Hepatocyte (in vitro differentiated cells): ENCODE results near the gene SYVN1. TPM values are rescaled to one million over a fixed set of nuclear protein-coding genes. Genes with fewer than 3 reads are reported as not detected.

Experiments
- DNase-seq: peaks from one replicate; pipeline ENCODE4 v3.0.0-alpha.2; 2016; ENCODE audit warnings: low spot score
- H2AFZ ChIP-seq: fragments of 200-600 bp; sonication (generic); 2 replicates; pipeline ENCODE4 v1.6.0; 2016; ENCODE audit warnings: antibody characterized with exemption, mild to moderate bottlenecking
- H3K27ac ChIP-seq: fragments of 200-600 bp; sonication (generic); 2 replicates; pipeline ENCODE4 v1.5.1; 2016; ENCODE audit warnings: mild to moderate bottlenecking
- H3K27me3 ChIP-seq: fragments of 200-600 bp; sonication (generic); 2 replicates; pipeline ENCODE4 v1.6.1; 2016
- H3K36me3 ChIP-seq: fragments of 200-600 bp; sonication (generic); replicated peaks from 2 replicates; pipeline ENCODE4 v1.5.1; 2016; ENCODE audit warnings: low read depth; ENCODE audit not compliant: insufficient read depth
- H3K4me1 ChIP-seq: fragments of 200-600 bp; sonication (generic); 2 replicates; pipeline ENCODE4 v1.5.1; 2016; ENCODE audit warnings: mild to moderate bottlenecking, moderate library complexity; ENCODE audit not compliant: insufficient read depth
- H3K4me2 ChIP-seq: fragments of 200-600 bp; sonication (generic); 2 replicates; pipeline ENCODE4 v1.6.0; 2016
- H3K4me3 ChIP-seq: fragments of 200-600 bp; sonication (generic); 2 replicates; pipeline ENCODE4 v1.5.1; 2016; ENCODE audit warnings: mild to moderate bottlenecking
- H3K79me2 ChIP-seq: fragments of 200-600 bp; sonication (generic); 2 replicates; pipeline ENCODE4 v1.6.0; 2017; ENCODE audit warnings: mild to moderate bottlenecking
- H3K9me2 ChIP-seq: fragments of 200-600 bp; sonication (generic); replicated peaks from 2 replicates; pipeline ENCODE4 v1.6.0; 2017; ENCODE audit warnings: mild to moderate bottlenecking; ENCODE audit not compliant: insufficient read depth
- H3K9me3 ChIP-seq: fragments of 200-600 bp; sonication (generic); 2 replicates; pipeline ENCODE4 v1.5.1; 2016; ENCODE audit warnings: low read depth, mild to moderate bottlenecking
- H4K20me1 ChIP-seq: fragments of 200-600 bp; sonication (generic); 2 replicates; pipeline ENCODE4 v1.6.0; 2016; ENCODE audit warnings: mild to moderate bottlenecking; ENCODE audit not compliant: insufficient read depth, poor library complexity, severe bottlenecking
- EZH2 ChIP-seq: fragments of 200-600 bp; sonication (generic); IDR thresholded peaks from 2 replicates; pipeline ENCODE4 v1.6.1; 2016; ENCODE audit warnings: antibody characterized with exemption, mild to moderate bottlenecking, borderline replicate concordance
- EZH2phosphoT487 ChIP-seq: fragments of 200-600 bp; sonication (generic); IDR thresholded peaks from one replicate; pipeline ENCODE4 v1.6.1; 2018; ENCODE audit warnings: antibody characterized with exemption, mild to moderate bottlenecking, low read depth, moderate library complexity; ENCODE audit not compliant: unreplicated experiment, severe bottlenecking
- WGBS: methylation state at CpG from one replicate; pipeline ENCODE4 v1.1.6; 2016; ENCODE audit warnings: low lambda C conversion rate; ENCODE audit errors: missing lambda C conversion rate; 5-methylcytosine and 5-hydroxymethylcytosine counted together
- polyA plus RNA-seq: library from polyadenylated mRNA; unstranded; fragments of >200 nt; fragmentation: Nextera tagmentation; extraction: Ambion mirVana; gene quantifications from 2 replicates; pipeline ENCODE4 v1.2.1, GENCODE V29; 2016
- total RNA-seq: library from RNA; depleted of rRNA; stranded (reverse); fragments of >200 nt; gene quantifications from 2 replicates; pipeline ENCODE4 v1.2.3, GENCODE V29; 2014
- TF ChIP-seq, protein P1 (sequence below): fragments of 200-600 bp; sonication (generic); IDR thresholded peaks from 2 replicates; pipeline ENCODE4 v1.5.1; 2016; ENCODE audit warnings: antibody characterized with exemption, mild to moderate bottlenecking; ENCODE audit not compliant: poor library complexity

Gene SYVN1
- total and polyA plus RNA-seq, 2 experiments from 2014 or later = 27.7 to 31.8 TPM

- no peak for DNase-seq
- no peak overlapping the region for H3K4me2 ChIP-seq
- 100% methylated on average over 3 of the region's 3 CpGs for WGBS
- no peaks in the 10 kb centered on the region for H3K9me2 ChIP-seq
- TF ChIP-seq EZH2phosphoT487 (no peak), EZH2 (no peak)
- TF ChIP-seq, protein P1, sequence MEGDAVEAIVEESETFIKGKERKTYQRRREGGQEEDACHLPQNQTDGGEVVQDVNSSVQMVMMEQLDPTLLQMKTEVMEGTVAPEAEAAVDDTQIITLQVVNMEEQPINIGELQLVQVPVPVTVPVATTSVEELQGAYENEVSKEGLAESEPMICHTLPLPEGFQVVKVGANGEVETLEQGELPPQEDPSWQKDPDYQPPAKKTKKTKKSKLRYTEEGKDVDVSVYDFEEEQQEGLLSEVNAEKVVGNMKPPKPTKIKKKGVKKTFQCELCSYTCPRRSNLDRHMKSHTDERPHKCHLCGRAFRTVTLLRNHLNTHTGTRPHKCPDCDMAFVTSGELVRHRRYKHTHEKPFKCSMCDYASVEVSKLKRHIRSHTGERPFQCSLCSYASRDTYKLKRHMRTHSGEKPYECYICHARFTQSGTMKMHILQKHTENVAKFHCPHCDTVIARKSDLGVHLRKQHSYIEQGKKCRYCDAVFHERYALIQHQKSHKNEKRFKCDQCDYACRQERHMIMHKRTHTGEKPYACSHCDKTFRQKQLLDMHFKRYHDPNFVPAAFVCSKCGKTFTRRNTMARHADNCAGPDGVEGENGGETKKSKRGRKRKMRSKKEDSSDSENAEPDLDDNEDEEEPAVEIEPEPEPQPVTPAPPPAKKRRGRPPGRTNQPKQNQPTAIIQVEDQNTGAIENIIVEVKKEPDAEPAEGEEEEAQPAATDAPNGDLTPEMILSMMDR = no peak
- H3K36me3 ChIP-seq = no peaks in the 10 kb centered on the region
- H2AFZ ChIP-seq = no peak overlapping the region
- no peak overlapping the region for H3K4me3 ChIP-seq
- peaks cover 30% of the 10 kb centered on the region for H3K79me2 ChIP-seq
- no peaks in the 10 kb centered on the region for H3K27me3 ChIP-seq
- no peak overlapping the region for H3K27ac ChIP-seq
- no peaks in the 10 kb centered on the region for H3K9me3 ChIP-seq
- peaks cover 4% of the 10 kb centered on the region for H4K20me1 ChIP-seq
- peaks cover 17% of the 10 kb centered on the region for H3K4me1 ChIP-seq
Measured at GRCh38 chr11:65131417-65131776, 2.9 kb downstream of the SYVN1 start.

DNA sequence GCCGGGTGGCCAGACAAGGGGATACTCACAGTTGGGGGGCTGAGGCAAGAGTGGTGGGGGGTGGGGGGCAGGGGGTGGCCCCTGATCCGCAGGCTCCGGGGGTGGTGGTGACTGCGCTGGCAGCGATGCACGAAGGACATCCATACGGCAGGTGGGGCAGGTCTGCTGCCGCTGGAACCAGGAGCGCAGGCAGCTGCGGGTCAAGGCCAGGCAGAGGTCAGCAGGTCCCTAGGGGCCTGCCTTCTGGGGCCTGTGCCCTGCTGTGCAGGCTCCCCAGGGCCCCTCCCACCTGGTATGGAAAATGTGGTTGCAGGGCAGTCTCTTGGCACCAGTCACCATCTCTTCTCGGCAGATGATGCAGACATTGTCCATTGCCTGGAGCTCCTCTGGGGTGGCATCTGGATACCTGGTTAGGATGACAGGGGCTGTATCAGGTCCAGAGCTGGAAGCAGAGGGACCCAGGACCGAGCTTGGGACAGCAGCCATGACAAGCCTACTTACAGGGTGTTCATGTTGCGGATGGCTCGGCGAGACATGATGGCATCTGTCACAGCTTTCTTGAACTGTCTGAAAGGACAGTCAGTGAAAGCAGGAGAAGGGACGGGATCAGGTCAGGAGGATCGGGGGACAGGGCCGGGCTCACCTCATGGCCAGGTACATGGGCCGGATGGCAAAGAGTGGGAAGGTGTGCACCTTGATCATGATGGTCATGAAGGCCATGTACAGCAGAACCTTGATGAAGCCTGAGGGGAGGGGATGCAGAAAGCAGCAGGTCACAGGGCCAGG is 3.5 kb downstream of the SYVN1 start:
- Histone ChIP-seq H3K27me3 (no peaks in the 10 kb centered on the region), H3K9me3 (no peaks in the 10 kb centered on the region), H4K20me1 (peaks cover 4% of the 10 kb centered on the region), H3K4me3 (no peak overlapping the region), H3K9me2 (no peaks in the 10 kb centered on the region), H3K4me2 (no peak overlapping the region), H3K4me1 (peaks cover 13% of the 10 kb centered on the region), H3K27ac (no peak overlapping the region), H3K36me3 (no peaks in the 10 kb centered on the region), H3K79me2 (peaks cover 30% of the 10 kb centered on the region), H2AFZ (no peak overlapping the region)
- WGBS = 97% methylated on average over 13 of the region's 19 CpGs
- no peak for TF ChIP-seq EZH2phosphoT487
- no peak for DNase-seq

- Histone ChIP-seq H3K9me2 (no peaks in the 10 kb centered on the region), H4K20me1 (peaks cover 4% of the 10 kb centered on the region), H3K4me3 (no peak overlapping the region), H3K27ac (no peak overlapping the region), H3K4me1 (peaks cover 8% of the 10 kb centered on the region), H3K79me2 (peaks cover 34% of the 10 kb centered on the region), H3K4me2 (no peak overlapping the region), H3K27me3 (no peaks in the 10 kb centered on the region), H2AFZ (no peak overlapping the region), H3K9me3 (no peaks in the 10 kb centered on the region), H3K36me3 (no peaks in the 10 kb centered on the region)
- 92% methylated on average over 12 of the region's 13 CpGs for WGBS
- no peak for DNase-seq
- TF ChIP-seq EZH2 (no peak), EZH2phosphoT487 (no peak)
- TF ChIP-seq, protein P1 = no peak
Measured at GRCh38 chr11:65129649-65130441, 4.5 kb downstream of the SYVN1 start.
